Activated CD4-positive, alpha-beta T cell treated with anti-CD3 and anti-CD28 coated beads, Interleukin-2, amount 50 U/mL, for 48 hours (primary cell): Measurements from ENCODE around the gene ASCL5.
A peak's percentile ranks its signal among the peaks of the same experiment; 100 is the strongest.
"Not testable (repeated sequence)": the region's sequence is repeated elsewhere in the genome, so short reads cannot be mapped to it uniquely, and the experiment has no call there.

Experiments used
- DNase-seq, 2 experiments: peaks; one replicate each; pipeline ENCODE4 v3.0.0-alpha.2; 2020

The ASCL5 gene

GRCh38 chr1:201126832-201127754, at the start of gene ASCL5:
TSS of gene ASCL5 (minus strand) at chr1:201127184. CDS start at chr1:201115372, 11,812 bp downstream.
- no peak for DNase-seq

- DNase-seq = no peak
These were observed 49.0 kb upstream of the ASCL5 start for GRCh38 chr1:201175820-201176500.

GRCh38 chr1:201173736-201174135, 46.8 kb upstream of the ASCL5 start:
- no peak for DNase-seq

GRCh38 chr1:201172999-201173610, 46.1 kb upstream of the ASCL5 start:
- DNase-seq = peak in 1 of 2 experiments; percentile 13

- DNase-seq = no peak
These were observed 45.3 kb upstream of the ASCL5 start for GRCh38 chr1:201172326-201172725.

GRCh38 chr1:201171063-201172036, 44.4 kb upstream of the ASCL5 start:
- peak; percentile 67 to 75 for DNase-seq

- peak; percentile 83 to 87 for DNase-seq
These were observed 43.6 kb upstream of the ASCL5 start for GRCh38 chr1:201170533-201171062.

GRCh38 chr1:201169971-201170532, 43.1 kb upstream of the ASCL5 start:
- no peak for DNase-seq

- no peak for DNase-seq
These were observed 42.2 kb upstream of the ASCL5 start for GRCh38 chr1:201169203-201169602.

GRCh38 chr1:201167041-201167991, 40.3 kb upstream of the ASCL5 start:
- no peak for DNase-seq

- DNase-seq = no peak
These were observed 37.7 kb upstream of the ASCL5 start for GRCh38 chr1:201164645-201165044.

GRCh38 chr1:201163707-201164106, 36.7 kb upstream of the ASCL5 start:
- DNase-seq = no peak

- not testable (repeated sequence) for DNase-seq
These were observed 36.1 kb upstream of the ASCL5 start for GRCh38 chr1:201163036-201163435.

GRCh38 chr1:201157949-201158348, 31.0 kb upstream of the ASCL5 start:
- no peak for DNase-seq

- no peak for DNase-seq
These were observed 29.8 kb upstream of the ASCL5 start for GRCh38 chr1:201156819-201157218.

GRCh38 chr1:201156346-201156745, 29.4 kb upstream of the ASCL5 start:
- no peak for DNase-seq

- no peak for DNase-seq
These were observed 28.4 kb upstream of the ASCL5 start for GRCh38 chr1:201155354-201155753.

- peak; percentile 99 for DNase-seq
These were observed 27.6 kb upstream of the ASCL5 start, which contains the start of gene TMEM9 for GRCh38 chr1:201154389-201155165. TSS of gene TMEM9 (minus strand) at chr1:201154474. CDS start at chr1:201153923, 551 bp downstream.
